ENCODE measurements around the gene ALK. TPM values are rescaled to one million over a fixed set of nuclear protein-coding genes. Genes with fewer than 3 reads are reported as not detected.

Gene ALK
- total RNA-seq, 1 donor from 2014 or later = not detected

GRCh38 chr2:29189052-29189451 lies 732.3 kb downstream of the ALK start:
- DNase-seq (ENCODE audit: low spot score) = no peak
- intact Hi-C loops (cut with DNase I) = no loop called here

GRCh38 chr2:29187926-29188325 lies 733.5 kb downstream of the ALK start:
- intact Hi-C loops (cut with DNase I) = no loop called here

GRCh38 chr2:29186817-29187216 lies 734.6 kb downstream of the ALK start:
- intact Hi-C loops (cut with DNase I) = no loop called here
- no peak for DNase-seq (ENCODE audit: low spot score)

More at GRCh38 chr2:29187926-29188325, 733.5 kb downstream of the ALK start:
- no peak for DNase-seq (ENCODE audit: low spot score)

- DNase-seq (ENCODE audit: low spot score) = no peak
- intact Hi-C loops (cut with DNase I) = no loop called here
Observed at GRCh38 chr2:29184531-29184930, 736.9 kb downstream of the ALK start.

- DNase-seq (ENCODE audit: low spot score) = no peak
- intact Hi-C loops (cut with DNase I) = no loop called here
Observed at GRCh38 chr2:29182920-29183319, 738.5 kb downstream of the ALK start.

- intact Hi-C loops (cut with DNase I) = no loop called here
- no peak for DNase-seq (ENCODE audit: low spot score)
Observed at GRCh38 chr2:29182334-29182733, 739.1 kb downstream of the ALK start.

- DNase-seq (ENCODE audit: low spot score) = no peak
- intact Hi-C loops (cut with DNase I) = no loop called here
Observed at GRCh38 chr2:29175338-29175737, 746.0 kb downstream of the ALK start.

GRCh38 chr2:29174937-29175336 lies 746.4 kb downstream of the ALK start:
- DNase-seq (ENCODE audit: low spot score) = no peak
- intact Hi-C loops (cut with DNase I) = no loop called here

- intact Hi-C loops (cut with DNase I) = no loop called here
- DNase-seq (ENCODE audit: low spot score) = no peak
Observed at GRCh38 chr2:29166242-29167039, 754.9 kb downstream of the ALK start.

- no peak for DNase-seq (ENCODE audit: low spot score)
- intact Hi-C loops (cut with DNase I) = no loop called here
Observed at GRCh38 chr2:29165362-29166241, 755.8 kb downstream of the ALK start.

GRCh38 chr2:29164091-29164846 lies 757.1 kb downstream of the ALK start:
- DNase-seq (ENCODE audit: low spot score) = no peak
- intact Hi-C loops (cut with DNase I) = no loop called here

GRCh38 chr2:29162204-29162928 lies 759.0 kb downstream of the ALK start:
- intact Hi-C loops (cut with DNase I) = no loop called here
- no peak for DNase-seq (ENCODE audit: low spot score)

- no peak for DNase-seq (ENCODE audit: low spot score)
- intact Hi-C loops (cut with DNase I) = no loop called here
Observed at GRCh38 chr2:29160184-29160583, 761.2 kb downstream of the ALK start.

- no peak for DNase-seq (ENCODE audit: low spot score)
- intact Hi-C loops (cut with DNase I) = no loop called here
Observed at GRCh38 chr2:29159125-29159524, 762.3 kb downstream of the ALK start.

GRCh38 chr2:29157131-29157530 lies 764.3 kb downstream of the ALK start:
- intact Hi-C loops (cut with DNase I) = no loop called here
- DNase-seq (ENCODE audit: low spot score) = no peak

GRCh38 chr2:29155578-29155977 lies 765.8 kb downstream of the ALK start:
- intact Hi-C loops (cut with DNase I) = no loop called here
- no peak for DNase-seq (ENCODE audit: low spot score)

GRCh38 chr2:29154610-29155009 lies 766.8 kb downstream of the ALK start:
- intact Hi-C loops (cut with DNase I) = no loop called here
- DNase-seq (ENCODE audit: low spot score) = no peak

- intact Hi-C loops (cut with DNase I) = no loop called here
- DNase-seq (ENCODE audit: low spot score) = no peak
Observed at GRCh38 chr2:29147963-29148362, 773.4 kb downstream of the ALK start.

GRCh38 chr2:29146197-29146596 lies 775.2 kb downstream of the ALK start:
- intact Hi-C loops (cut with DNase I) = no loop called here

More at GRCh38 chr2:29146197-29146596, 775.2 kb downstream of the ALK start:
- no peak for DNase-seq (ENCODE audit: low spot score)
